ENCODE results near the gene MMP15.

- TF ChIP-seq CTCF (IDR thresholded peaks at IDR 0.05) (no peak), EZH2 (IDR thresholded peaks at IDR 0.05) (no peak), EZH2phosphoT487 (IDR thresholded peaks at IDR 0.05) (no peak)
These were observed 15.5 kb downstream of the MMP15 start for GRCh38 chr16:58040945-58041627.

All from neural progenitor cell (in vitro differentiated cells).